C4-2B (cell line): ENCODE data around the gene PLA2G15.

Source experiments
- ZFX ChIP-seq: fragments of 450-650 bp; IDR thresholded peaks from 2 replicates; pipeline ENCODE4 v1.6.1; 2017
- TF ChIP-seq, protein P1 (sequence below): fragments of 450-650 bp; conservative IDR thresholded peaks from 2 replicates; pipeline ENCODE4 v1.5.1; 2017; ENCODE audit warnings: mild to moderate bottlenecking

DNA sequence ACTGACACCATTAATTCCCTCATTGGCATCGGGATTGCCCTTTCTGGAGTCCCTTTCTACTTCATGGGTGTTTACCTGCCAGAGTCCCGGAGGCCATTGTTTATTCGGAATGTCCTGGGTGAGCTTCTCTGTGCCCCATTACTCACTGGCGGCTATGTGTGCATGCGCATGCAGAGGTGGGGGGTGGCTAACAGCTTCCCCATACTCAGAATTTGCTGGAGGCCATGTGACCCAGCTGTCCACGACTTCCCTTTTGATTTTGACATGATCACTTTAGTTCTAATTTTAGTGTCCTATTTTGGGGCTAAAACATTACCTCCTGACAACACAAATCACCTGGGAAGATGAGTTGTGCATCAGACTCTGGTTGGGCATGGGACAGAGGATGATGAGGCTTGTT, 51.5 kb downstream of the PLA2G15 start:
- TF ChIP-seq, protein P1, sequence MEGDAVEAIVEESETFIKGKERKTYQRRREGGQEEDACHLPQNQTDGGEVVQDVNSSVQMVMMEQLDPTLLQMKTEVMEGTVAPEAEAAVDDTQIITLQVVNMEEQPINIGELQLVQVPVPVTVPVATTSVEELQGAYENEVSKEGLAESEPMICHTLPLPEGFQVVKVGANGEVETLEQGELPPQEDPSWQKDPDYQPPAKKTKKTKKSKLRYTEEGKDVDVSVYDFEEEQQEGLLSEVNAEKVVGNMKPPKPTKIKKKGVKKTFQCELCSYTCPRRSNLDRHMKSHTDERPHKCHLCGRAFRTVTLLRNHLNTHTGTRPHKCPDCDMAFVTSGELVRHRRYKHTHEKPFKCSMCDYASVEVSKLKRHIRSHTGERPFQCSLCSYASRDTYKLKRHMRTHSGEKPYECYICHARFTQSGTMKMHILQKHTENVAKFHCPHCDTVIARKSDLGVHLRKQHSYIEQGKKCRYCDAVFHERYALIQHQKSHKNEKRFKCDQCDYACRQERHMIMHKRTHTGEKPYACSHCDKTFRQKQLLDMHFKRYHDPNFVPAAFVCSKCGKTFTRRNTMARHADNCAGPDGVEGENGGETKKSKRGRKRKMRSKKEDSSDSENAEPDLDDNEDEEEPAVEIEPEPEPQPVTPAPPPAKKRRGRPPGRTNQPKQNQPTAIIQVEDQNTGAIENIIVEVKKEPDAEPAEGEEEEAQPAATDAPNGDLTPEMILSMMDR: no peak
- TF ChIP-seq ZFX: no peak
